Trophoblast cell (in vitro differentiated cells and primary cell): ENCODE data around the gene ROBO1.
"Not testable (repeated sequence)": the region's sequence is repeated elsewhere in the genome, so short reads cannot be mapped to it uniquely, and the experiment has no call there.

Source experiments
- DNase-seq, 2 donors: peaks; one replicate each; pipeline ENCODE4 v3.0.0-alpha.2; 2016
- H2AFZ ChIP-seq: 2 replicates; pipeline ENCODE4 v1.6.1; 2013; ENCODE audit warnings: low read length, moderate library complexity, mild to moderate bottlenecking; ENCODE audit not compliant: insufficient read depth, poor library complexity
- H2AK5ac ChIP-seq: 2 replicates; pipeline ENCODE4 v1.6.1; 2013; ENCODE audit warnings: mild to moderate bottlenecking, low read length
- H2BK120ac ChIP-seq: 2 replicates; pipeline ENCODE4 v1.6.1; 2013; ENCODE audit warnings: low read length, mild to moderate bottlenecking, moderate library complexity; ENCODE audit not compliant: insufficient read depth, poor library complexity
- H2BK12ac ChIP-seq: 2 replicates; pipeline ENCODE4 v1.6.1; 2013; ENCODE audit warnings: mild to moderate bottlenecking, low read length, moderate library complexity
- H2BK5ac ChIP-seq: 2 replicates; pipeline ENCODE4 v1.6.1; 2013; ENCODE audit warnings: low read length, low read depth, moderate library complexity, mild to moderate bottlenecking; ENCODE audit not compliant: poor library complexity
- H3K14ac ChIP-seq: 2 replicates; pipeline ENCODE4 v1.6.1; 2013; ENCODE audit warnings: mild to moderate bottlenecking, low read length
- H3K18ac ChIP-seq: 2 replicates; pipeline ENCODE4 v1.6.1; 2013; ENCODE audit warnings: mild to moderate bottlenecking, low read length
- H3K23ac ChIP-seq: 2 replicates; pipeline ENCODE4 v1.6.1; 2013; ENCODE audit warnings: low read length
- H3K27ac ChIP-seq: 2 replicates; pipeline ENCODE4 v1.5.1; 2013; ENCODE audit warnings: low read depth, mild to moderate bottlenecking, inconsistent platforms, low read length, moderate library complexity
- H3K27me3 ChIP-seq: 2 replicates; pipeline ENCODE4 v1.6.1; 2013; ENCODE audit warnings: inconsistent platforms, mild to moderate bottlenecking, low read length, moderate library complexity; ENCODE audit not compliant: insufficient read depth
- H3K36me3 ChIP-seq, 2 experiments: 1 replicate in 1 of 2; 2 replicates in 1 of 2; pipeline ENCODE4 v1.6.1; 2013; ENCODE audit warnings: low read length in 2 of 2, mild to moderate bottlenecking in 2 of 2, moderate library complexity in 1 of 2; ENCODE audit not compliant: insufficient read depth in 2 of 2, control insufficient read depth in 1 of 2
- H3K4ac ChIP-seq: 2 replicates; pipeline ENCODE4 v1.6.1; 2013; ENCODE audit warnings: low read depth, mild to moderate bottlenecking, low read length, moderate library complexity
- H3K4me1 ChIP-seq, 2 experiments: 1 replicate in 1 of 2; 2 replicates in 1 of 2; pipeline ENCODE4 v1.6.1; 2013; ENCODE audit warnings: low read length in 2 of 2, mild to moderate bottlenecking in 2 of 2, moderate library complexity in 1 of 2; ENCODE audit not compliant: insufficient read depth in 2 of 2, control insufficient read depth in 1 of 2
- H3K4me2 ChIP-seq: 2 replicates; pipeline ENCODE4 v1.6.1; 2013; ENCODE audit warnings: inconsistent platforms, mild to moderate bottlenecking, low read length, moderate library complexity
- H3K4me3 ChIP-seq: 2 replicates; pipeline ENCODE4 v1.5.1; 2013; ENCODE audit warnings: mild to moderate bottlenecking, low read depth, low read length, inconsistent platforms
- H3K79me1 ChIP-seq: one replicate; pipeline ENCODE4 v1.6.1; 2013; ENCODE audit warnings: low read length
- H3K79me2 ChIP-seq: 2 replicates; pipeline ENCODE4 v1.6.1; 2013; ENCODE audit warnings: low read length, mild to moderate bottlenecking; ENCODE audit not compliant: control insufficient read depth, insufficient read depth, poor library complexity
- H3K9ac ChIP-seq: 2 replicates; pipeline ENCODE4 v1.6.1; 2013; ENCODE audit warnings: mild to moderate bottlenecking, low read length
- H3K9me3 ChIP-seq: 2 replicates; pipeline ENCODE4 v1.6.1; 2013; ENCODE audit warnings: low read depth, mild to moderate bottlenecking, control low read depth, inconsistent platforms, low read length; ENCODE audit not compliant: insufficient read depth
- H4K12ac ChIP-seq: 2 replicates; pipeline ENCODE4 v1.6.1; 2013; ENCODE audit warnings: low read depth, mild to moderate bottlenecking, low read length, moderate library complexity
- H4K8ac ChIP-seq: 2 replicates; pipeline ENCODE4 v1.6.1; 2013; ENCODE audit warnings: low read depth, mild to moderate bottlenecking, low read length, moderate library complexity
- H4K91ac ChIP-seq: one replicate; pipeline ENCODE4 v1.6.1; 2013; ENCODE audit warnings: low read depth, mild to moderate bottlenecking, low read length, moderate library complexity
- WGBS: extraction: QIAGEN DNeasy Blood & Tissue Kit; methylation state at CpG from one replicate; pipeline ENCODE4 v1.1.7; 2013; ENCODE audit warnings: missing lambda C conversion rate; ENCODE audit not compliant: insufficient read length, insufficient coverage; ENCODE audit errors: extremely low coverage; 5-methylcytosine and 5-hydroxymethylcytosine counted together

Gene ROBO1

DNA sequence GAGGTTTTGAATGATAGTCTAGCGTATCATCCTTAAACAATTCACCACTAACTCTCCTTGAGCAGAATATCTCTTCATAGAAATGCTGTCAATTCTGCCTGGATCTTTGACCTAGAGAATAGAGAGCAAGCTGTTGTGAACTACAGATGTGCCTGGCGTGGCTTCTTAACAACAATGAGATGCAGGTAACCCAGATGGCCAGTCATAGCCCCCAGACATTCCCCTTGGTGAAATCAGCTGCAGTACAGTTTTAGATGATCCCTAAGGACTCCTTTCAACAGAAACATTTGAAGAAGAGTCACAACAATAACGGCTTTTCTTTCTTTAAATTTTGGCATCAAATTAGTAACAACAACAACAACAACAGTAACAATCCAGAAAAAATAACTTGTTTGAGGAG lies 1041.3 kb downstream of the ROBO1 start:
- no peak overlapping the region for H2BK120ac ChIP-seq
- no peak overlapping the region for H4K91ac ChIP-seq
- H3K9ac ChIP-seq = no peak overlapping the region
- no peak overlapping the region for H3K4me2 ChIP-seq
- DNase-seq = no peak
- no peak overlapping the region for H3K23ac ChIP-seq
- peaks cover 0 to 1% of the 10 kb centered on the region in 2 experiments for H3K4me1 ChIP-seq
- no peak overlapping the region for H3K27ac ChIP-seq
- H3K14ac ChIP-seq = no peak overlapping the region
- H2BK5ac ChIP-seq = no peak overlapping the region
- H3K9me3 ChIP-seq = no peaks in the 10 kb centered on the region
- H3K79me1 ChIP-seq = no peaks in the 10 kb centered on the region
- no peaks in the 10 kb centered on the region for H3K79me2 ChIP-seq
- no peak overlapping the region for H3K18ac ChIP-seq
- no CpG with 5 or more reads among the region's 3 CpGs for WGBS
- no peaks in the 10 kb centered on the region for H3K27me3 ChIP-seq
- H2BK12ac ChIP-seq = no peak overlapping the region
- H4K12ac ChIP-seq = no peak overlapping the region
- no peak overlapping the region for H3K4me3 ChIP-seq
- no peak overlapping the region for H4K8ac ChIP-seq
- no peak overlapping the region for H2AK5ac ChIP-seq
- no peak overlapping the region for H3K4ac ChIP-seq
- H3K36me3 ChIP-seq = no peaks in the 10 kb centered on the region
- no peak overlapping the region for H2AFZ ChIP-seq

GRCh38 chr3:78725703-78726246 lies 1042.0 kb downstream of the ROBO1 start:
- peaks cover 0 to 1% of the 10 kb centered on the region in 2 experiments for H3K4me1 ChIP-seq
- no peak overlapping the region for H3K4ac ChIP-seq
- no peak overlapping the region for H2BK12ac ChIP-seq
- no peak overlapping the region for H3K27ac ChIP-seq
- H3K27me3 ChIP-seq = no peaks in the 10 kb centered on the region
- H3K18ac ChIP-seq = no peak overlapping the region
- no peak overlapping the region for H2AFZ ChIP-seq
- H3K4me3 ChIP-seq = no peak overlapping the region
- WGBS = no CpG with 5 or more reads among the region's 2 CpGs
- no peak overlapping the region for H2AK5ac ChIP-seq
- H2BK5ac ChIP-seq = no peak overlapping the region
- H4K8ac ChIP-seq = no peak overlapping the region
- no peak overlapping the region for H3K4me2 ChIP-seq
- H3K79me2 ChIP-seq = no peaks in the 10 kb centered on the region
- DNase-seq = no peak
- no peaks in the 10 kb centered on the region for H3K36me3 ChIP-seq
- no peak overlapping the region for H2BK120ac ChIP-seq
- H3K9ac ChIP-seq = no peak overlapping the region
- no peak overlapping the region for H3K14ac ChIP-seq
- H4K12ac ChIP-seq = no peak overlapping the region
- H3K9me3 ChIP-seq = no peaks in the 10 kb centered on the region
- H3K23ac ChIP-seq = no peak overlapping the region
- H3K79me1 ChIP-seq = no peaks in the 10 kb centered on the region
- H4K91ac ChIP-seq = no peak overlapping the region

GRCh38 chr3:78724859-78725258 lies 1042.9 kb downstream of the ROBO1 start:
- no peak overlapping the region for H3K4me3 ChIP-seq
- no peak overlapping the region for H2BK5ac ChIP-seq
- no peak overlapping the region for H2AFZ ChIP-seq
- H3K14ac ChIP-seq = no peak overlapping the region
- H3K9me3 ChIP-seq = no peaks in the 10 kb centered on the region
- H3K79me1 ChIP-seq = no peaks in the 10 kb centered on the region
- no peaks in the 10 kb centered on the region for H3K79me2 ChIP-seq
- no peak overlapping the region for H3K4me2 ChIP-seq
- no peak overlapping the region for H3K9ac ChIP-seq
- no peak overlapping the region for H3K27ac ChIP-seq
- H2BK120ac ChIP-seq = no peak overlapping the region
- H2AK5ac ChIP-seq = no peak overlapping the region
- no peak overlapping the region for H3K4ac ChIP-seq
- H4K12ac ChIP-seq = no peak overlapping the region
- no peak overlapping the region for H2BK12ac ChIP-seq
- no CpG with 5 or more reads among the region's 4 CpGs for WGBS
- H4K91ac ChIP-seq = no peak overlapping the region
- DNase-seq = no peak
- peaks cover 0 to 1% of the 10 kb centered on the region in 2 experiments for H3K4me1 ChIP-seq
- no peaks in the 10 kb centered on the region for H3K27me3 ChIP-seq
- H3K18ac ChIP-seq = no peak overlapping the region
- H4K8ac ChIP-seq = no peak overlapping the region
- H3K23ac ChIP-seq = no peak overlapping the region
- H3K36me3 ChIP-seq = no peaks in the 10 kb centered on the region

- WGBS = no CpG with 5 or more reads among the region's 5 CpGs
- H2BK12ac ChIP-seq, H4K12ac ChIP-seq, H3K79me2 ChIP-seq, H3K4me1 ChIP-seq, H4K8ac ChIP-seq, DNase-seq, H3K36me3 ChIP-seq, H3K4me3 ChIP-seq, H3K4ac ChIP-seq, H3K4me2 ChIP-seq, H2BK5ac ChIP-seq, H3K27ac ChIP-seq, H3K14ac ChIP-seq, H2AFZ ChIP-seq, H3K9me3 ChIP-seq, H3K79me1 ChIP-seq, H3K18ac ChIP-seq, H3K27me3 ChIP-seq, H3K23ac ChIP-seq, H2AK5ac ChIP-seq, H3K9ac ChIP-seq, H4K91ac ChIP-seq, H2BK120ac ChIP-seq: not testable (repeated sequence)
Observed at GRCh38 chr3:78724364-78724763, 1043.4 kb downstream of the ROBO1 start.
